WTC11 (cell line): Measurements from ENCODE around the gene PCDHA3.

Experiments
- FOXJ3 ChIP-seq: sonication (generic); formaldehyde crosslinking; IDR thresholded peaks from 2 replicates; pipeline ENCODE4 v1.9.0; 2021; ENCODE audit warnings: missing genetic modification reagents, mild to moderate bottlenecking, borderline replicate concordance
- TCF7 ChIP-seq: sonication (generic); formaldehyde crosslinking; IDR thresholded peaks from 2 replicates; pipeline ENCODE4 v1.8.0; 2022; ENCODE audit warnings: mild to moderate bottlenecking, low read depth, missing genetic modification reagents, moderate library complexity
- TEAD4 ChIP-seq: sonication (generic); formaldehyde crosslinking; IDR thresholded peaks from 2 replicates; pipeline ENCODE4 v1.8.0; 2022; ENCODE audit warnings: mild to moderate bottlenecking, missing genetic modification reagents
- TF ChIP-seq, protein P1 (sequence below): fragments of 200-600 bp; IDR thresholded peaks from 2 replicates; pipeline ENCODE4 v1.8.0; 2022; ENCODE audit warnings: antibody characterized with exemption

DNA sequence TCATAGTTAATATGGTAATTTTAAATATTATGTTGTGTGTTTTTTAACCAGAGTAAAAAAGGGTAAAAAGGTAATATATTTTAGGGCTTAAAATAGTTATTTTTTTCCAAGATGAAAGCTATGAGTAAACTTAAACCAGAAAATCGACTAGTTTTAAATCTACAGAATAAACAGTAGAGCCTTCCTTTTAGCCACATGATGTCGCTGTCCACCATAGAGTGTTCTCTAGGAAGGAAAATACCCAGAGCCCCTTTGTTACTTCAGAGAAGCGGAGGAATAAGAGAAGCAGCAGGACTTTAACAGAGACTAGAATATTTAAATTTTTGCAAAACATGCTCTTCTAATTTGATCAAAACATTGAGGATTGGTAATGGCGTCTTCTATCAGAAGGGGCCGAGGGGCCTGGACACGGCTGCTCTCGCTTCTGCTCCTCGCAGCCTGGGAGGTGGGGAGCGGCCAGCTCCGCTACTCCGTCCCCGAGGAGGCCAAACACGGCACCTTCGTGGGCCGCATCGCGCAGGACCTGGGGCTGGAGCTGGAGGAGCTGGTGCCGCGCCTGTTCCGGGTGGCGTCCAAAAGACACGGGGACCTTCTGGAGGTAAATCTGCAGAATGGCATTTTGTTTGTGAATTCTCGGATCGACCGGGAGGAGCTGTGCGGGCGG lies 6.1 kb upstream of the PCDHA3 start, which contains the start of gene PCDHA2:
- TF ChIP-seq, protein P1, sequence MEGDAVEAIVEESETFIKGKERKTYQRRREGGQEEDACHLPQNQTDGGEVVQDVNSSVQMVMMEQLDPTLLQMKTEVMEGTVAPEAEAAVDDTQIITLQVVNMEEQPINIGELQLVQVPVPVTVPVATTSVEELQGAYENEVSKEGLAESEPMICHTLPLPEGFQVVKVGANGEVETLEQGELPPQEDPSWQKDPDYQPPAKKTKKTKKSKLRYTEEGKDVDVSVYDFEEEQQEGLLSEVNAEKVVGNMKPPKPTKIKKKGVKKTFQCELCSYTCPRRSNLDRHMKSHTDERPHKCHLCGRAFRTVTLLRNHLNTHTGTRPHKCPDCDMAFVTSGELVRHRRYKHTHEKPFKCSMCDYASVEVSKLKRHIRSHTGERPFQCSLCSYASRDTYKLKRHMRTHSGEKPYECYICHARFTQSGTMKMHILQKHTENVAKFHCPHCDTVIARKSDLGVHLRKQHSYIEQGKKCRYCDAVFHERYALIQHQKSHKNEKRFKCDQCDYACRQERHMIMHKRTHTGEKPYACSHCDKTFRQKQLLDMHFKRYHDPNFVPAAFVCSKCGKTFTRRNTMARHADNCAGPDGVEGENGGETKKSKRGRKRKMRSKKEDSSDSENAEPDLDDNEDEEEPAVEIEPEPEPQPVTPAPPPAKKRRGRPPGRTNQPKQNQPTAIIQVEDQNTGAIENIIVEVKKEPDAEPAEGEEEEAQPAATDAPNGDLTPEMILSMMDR = 0 out of 2 replicates have a peak, but pooled peaks have one; percentile 10
- TF ChIP-seq FOXJ3 (CRISPR knock-in tag) (no peak), TEAD4 (no peak), TCF7 (CRISPR knock-in tag) (no peak)
